WTC11 (cell line): ENCODE results near the gene NPEPL1. TPM values are rescaled to one million over a fixed set of nuclear protein-coding genes. Genes with fewer than 3 reads are reported as not detected.
"Not testable (repeated sequence)": the region's sequence is repeated elsewhere in the genome, so short reads cannot be mapped to it uniquely, and the experiment has no call there.

Source experiments
- ATAC-seq: fragments of 200-7000 bp; cut with Tn5 transposase; 2 replicates; pipeline ENCODE4 v1.10.0; 2021; ENCODE audit warnings: mild to moderate bottlenecking, moderate library complexity
- CTCF ChIA-PET: fragments of 300-600 bp; sonication (Branson Sonifier 250); formaldehyde crosslinking; loops from one replicate; lab custom pipeline; 2021; ENCODE audit warnings: antibody characterized with exemption; lab: Charles Lee
- POLR2A ChIA-PET: fragments of 350-600 bp; sonication (Branson Sonifier 250); formaldehyde crosslinking; loops from one replicate; lab custom pipeline; 2021; ENCODE audit warnings: antibody characterized with exemption; lab: Charles Lee
- DNase-seq: peaks from one replicate; pipeline ENCODE4 v3.0.0; 2021; ENCODE audit warnings: low spot score
- H3K27ac Mint-ChIP-seq: 2 replicates; pipeline ENCODE4 v1.8.0; 2021; ENCODE audit warnings: mixed read lengths
- H3K27me3 Mint-ChIP-seq: 2 replicates; pipeline ENCODE4 v1.8.0; 2021; ENCODE audit warnings: low read depth, mild to moderate bottlenecking, moderate library complexity, mixed read lengths
- H3K36me3 Mint-ChIP-seq: 2 replicates; pipeline ENCODE4 v1.8.0; 2021; ENCODE audit warnings: mixed read lengths
- H3K4me1 Mint-ChIP-seq: 2 replicates; pipeline ENCODE4 v1.8.0; 2022; ENCODE audit warnings: mixed read lengths
- H3K4me3 Mint-ChIP-seq: 2 replicates; pipeline ENCODE4 v1.8.0; 2021; ENCODE audit warnings: mild to moderate bottlenecking, moderate library complexity, mixed read lengths
- H3K9me3 Mint-ChIP-seq: 2 replicates; pipeline ENCODE4 v1.8.0; 2021; ENCODE audit warnings: mixed read lengths
- CBFB ChIP-seq: sonication (generic); formaldehyde crosslinking; IDR thresholded peaks from 2 replicates; pipeline ENCODE4 v1.8.1; 2022; ENCODE audit warnings: mild to moderate bottlenecking, low read depth, missing genetic modification reagents
- CDX4 ChIP-seq: fragments of 250-450 bp; sonication (Bioruptor Pico); IDR thresholded peaks from 2 replicates; pipeline ENCODE4 v1.9.0; 2021; ENCODE audit warnings: moderate library complexity, mild to moderate bottlenecking, inconsistent platforms, borderline replicate concordance
- CREB1 ChIP-seq: sonication (generic); formaldehyde crosslinking; IDR thresholded peaks from 2 replicates; pipeline ENCODE4 v1.8.0; 2023; ENCODE audit warnings: mild to moderate bottlenecking, missing genetic modification reagents
- ELF4 ChIP-seq: sonication (generic); formaldehyde crosslinking; IDR thresholded peaks from 2 replicates; pipeline ENCODE4 v1.8.1; 2022; ENCODE audit warnings: low read depth, mild to moderate bottlenecking, moderate library complexity, missing genetic modification reagents
- IRF1 ChIP-seq: sonication (generic); formaldehyde crosslinking; IDR thresholded peaks from 2 replicates; pipeline ENCODE4 v1.8.0; 2023; ENCODE audit warnings: missing genetic modification reagents
- JAZF1 ChIP-seq: fragments of 250-450 bp; sonication (Bioruptor Pico); IDR thresholded peaks from 2 replicates; pipeline ENCODE4 v1.9.0; 2021; ENCODE audit warnings: moderate library complexity, mild to moderate bottlenecking, inconsistent platforms
- JUN ChIP-seq: sonication (generic); formaldehyde crosslinking; IDR thresholded peaks from 2 replicates; pipeline ENCODE4 v1.8.0; 2023; ENCODE audit warnings: mild to moderate bottlenecking, missing genetic modification reagents
- MXD4 ChIP-seq: fragments of 250-450 bp; sonication (Bioruptor Pico); IDR thresholded peaks from 2 replicates; pipeline ENCODE4 v1.8.0; 2021; ENCODE audit warnings: mild to moderate bottlenecking, moderate library complexity, borderline replicate concordance
- MYBL2 ChIP-seq: sonication (generic); formaldehyde crosslinking; IDR thresholded peaks from 2 replicates; pipeline ENCODE4 v1.8.1; 2023; ENCODE audit warnings: mild to moderate bottlenecking, moderate library complexity, missing genetic modification reagents
- NR2C2 ChIP-seq: sonication (generic); formaldehyde crosslinking; IDR thresholded peaks from 2 replicates; pipeline ENCODE4 v1.8.0; 2022; ENCODE audit warnings: mild to moderate bottlenecking, missing genetic modification reagents
- NR3C1 ChIP-seq: sonication (generic); formaldehyde crosslinking; conservative IDR thresholded peaks from 2 replicates; pipeline ENCODE4 v1.8.1; 2023; ENCODE audit warnings: low read depth, mild to moderate bottlenecking, missing genetic modification reagents
- RELA ChIP-seq: sonication (generic); formaldehyde crosslinking; IDR thresholded peaks from 2 replicates; pipeline ENCODE4 v1.8.1; 2022; ENCODE audit warnings: missing genetic modification reagents, mild to moderate bottlenecking, borderline replicate concordance
- SMAD3 ChIP-seq: sonication (generic); formaldehyde crosslinking; IDR thresholded peaks from 2 replicates; pipeline ENCODE4 v1.8.0; 2022; ENCODE audit warnings: missing genetic modification reagents, mild to moderate bottlenecking, borderline replicate concordance
- SMAD4 ChIP-seq: sonication (generic); formaldehyde crosslinking; IDR thresholded peaks from 2 replicates; pipeline ENCODE4 v1.8.0; 2022; ENCODE audit warnings: mild to moderate bottlenecking, missing genetic modification reagents
- STAT6 ChIP-seq: sonication (generic); formaldehyde crosslinking; conservative IDR thresholded peaks from 2 replicates; pipeline ENCODE4 v1.8.1; 2023; ENCODE audit warnings: mild to moderate bottlenecking, low read depth, missing genetic modification reagents, moderate library complexity
- TCF7 ChIP-seq: sonication (generic); formaldehyde crosslinking; IDR thresholded peaks from 2 replicates; pipeline ENCODE4 v1.8.0; 2022; ENCODE audit warnings: mild to moderate bottlenecking, low read depth, missing genetic modification reagents, moderate library complexity
- TEAD1 ChIP-seq: sonication (generic); formaldehyde crosslinking; IDR thresholded peaks from 2 replicates; pipeline ENCODE4 v1.8.0; 2022; ENCODE audit warnings: mild to moderate bottlenecking, missing genetic modification reagents
- TP53 ChIP-seq: sonication (generic); formaldehyde crosslinking; IDR thresholded peaks from 2 replicates; pipeline ENCODE4 v1.8.1; 2023; ENCODE audit warnings: mild to moderate bottlenecking, missing genetic modification reagents
- ZMAT4 ChIP-seq: fragments of 250-450 bp; sonication (Bioruptor Pico); IDR thresholded peaks from 2 replicates; pipeline ENCODE4 v1.9.0; 2021; ENCODE audit warnings: mild to moderate bottlenecking
- ZNF281 ChIP-seq: sonication (generic); formaldehyde crosslinking; IDR thresholded peaks from 2 replicates; pipeline ENCODE4 v1.8.0; 2023; ENCODE audit warnings: mild to moderate bottlenecking, missing genetic modification reagents
- ZNF416 ChIP-seq: fragments of 250-450 bp; sonication (Bioruptor Pico); IDR thresholded peaks from 2 replicates; pipeline ENCODE4 v1.9.0; 2021; ENCODE audit warnings: mild to moderate bottlenecking, inconsistent platforms
- ZNF423 ChIP-seq: fragments of 250-450 bp; sonication (Bioruptor Pico); IDR thresholded peaks from 2 replicates; pipeline ENCODE4 v2.1.2; 2022; ENCODE audit warnings: mild to moderate bottlenecking, moderate library complexity
- ZNF671 ChIP-seq: fragments of 250-450 bp; sonication (Bioruptor Pico); IDR thresholded peaks from 2 replicates; pipeline ENCODE4 v1.8.0; 2021; ENCODE audit warnings: mild to moderate bottlenecking
- ZSCAN18 ChIP-seq: fragments of 250-450 bp; sonication (Bioruptor Pico); IDR thresholded peaks from 2 replicates; pipeline ENCODE4 v2.1.2; 2022; ENCODE audit warnings: mild to moderate bottlenecking, moderate library complexity
- total RNA-seq: library from RNA; stranded (reverse); gene quantifications from 3 replicates; pipeline ENCODE4 v1.2.3, GENCODE V29; 2021

The NPEPL1 gene
- total RNA-seq, 1 experiment from 2014 or later = 39.9 TPM

- H3K9me3 Mint-ChIP-seq = peaks cover 14% of the 10 kb centered on the region
- H3K36me3 Mint-ChIP-seq = no peaks in the 10 kb centered on the region
- ChIA-PET CTCF (no interaction called here), POLR2A (interaction anchor here (0.8 kb wide), 1 partner anchor 126 kb away, joined by 3 read pairs; no protein-coding TSS in a partner anchor)
- H3K4me1 Mint-ChIP-seq = peaks cover 46% of the 10 kb centered on the region
- H3K27me3 Mint-ChIP-seq = peaks cover 31% of the 10 kb centered on the region
- no peak for TF ChIP-seq SMAD3 (CRISPR knock-in tag)
- no peak for TF ChIP-seq STAT6
- no peak for TF ChIP-seq TEAD1 (CRISPR knock-in tag)
- no peak for TF ChIP-seq JUN
- TF ChIP-seq TP53 (CRISPR knock-in tag) = no peak
- no peak for TF ChIP-seq NR2C2
- no peak for TF ChIP-seq SMAD4 (CRISPR knock-in tag)
- TF ChIP-seq ZSCAN18 = no peak
- no peak for TF ChIP-seq RELA (CRISPR knock-in tag)
- TF ChIP-seq IRF1 (CRISPR knock-in tag) = no peak
- no peak for TF ChIP-seq ELF4 (CRISPR knock-in tag)
- no peak for TF ChIP-seq JAZF1 (CRISPR knock-in tag)
- TF ChIP-seq ZNF423 (CRISPR knock-in tag) = no peak
- TF ChIP-seq TCF7 = no peak
- no peak for TF ChIP-seq MYBL2 (CRISPR knock-in tag)
- DNase-seq (no peak), ATAC-seq (no peak)
- no peak overlapping the region for H3K27ac Mint-ChIP-seq
- no peak overlapping the region for H3K4me3 Mint-ChIP-seq
These were observed 63.8 kb downstream of the NPEPL1 start for GRCh38 chr20:58756450-58756775.

GRCh38 chr20:58757647-58758046 lies 65.0 kb downstream of the NPEPL1 start:
- POLR2A ChIA-PET = interaction anchor here (0.5 kb wide), 1 partner anchor 482 kb away, joined by 3 read pairs; no protein-coding TSS in a partner anchor
- DNase-seq, H3K36me3 Mint-ChIP-seq, CTCF ChIA-PET, ATAC-seq, H3K27ac Mint-ChIP-seq, H3K4me3 Mint-ChIP-seq: not testable (repeated sequence)
- Mint-ChIP-seq H3K27me3 (peaks cover 25% of the 10 kb centered on the region), H3K9me3 (peaks cover 18% of the 10 kb centered on the region), H3K4me1 (peaks cover 35% of the 10 kb centered on the region)

GRCh38 chr20:58759947-58760346 lies 67.3 kb downstream of the NPEPL1 start:
- POLR2A ChIA-PET = no interaction called here
- peaks cover 16% of the 10 kb centered on the region for H3K27me3 Mint-ChIP-seq
- no peak overlapping the region for H3K27ac Mint-ChIP-seq
- peaks cover 13% of the 10 kb centered on the region for H3K4me1 Mint-ChIP-seq
- ATAC-seq (no peak), DNase-seq (no peak)
- CTCF ChIA-PET = interaction anchor here (1.2 kb wide), 1 partner anchor 278 kb away, joined by 3 read pairs; no protein-coding TSS in a partner anchor
- H3K36me3 Mint-ChIP-seq = no peaks in the 10 kb centered on the region
- no peak overlapping the region for H3K4me3 Mint-ChIP-seq
- H3K9me3 Mint-ChIP-seq = peaks cover 28% of the 10 kb centered on the region
- TF ChIP-seq ZSCAN18 = no peak
- no peak for TF ChIP-seq CDX4 (CRISPR knock-in tag)
- no peak for TF ChIP-seq ZNF671 (CRISPR knock-in tag)
- TF ChIP-seq ZMAT4 = no peak
- TF ChIP-seq NR3C1 (CRISPR knock-in tag) = no peak
- no peak for TF ChIP-seq MYBL2 (CRISPR knock-in tag)
- TF ChIP-seq TCF7 = no peak
- TF ChIP-seq CREB1 = no peak
- TF ChIP-seq CBFB (CRISPR knock-in tag) = no peak
- TF ChIP-seq SMAD4 (CRISPR knock-in tag) = no peak
- no peak for TF ChIP-seq MXD4 (CRISPR knock-in tag)
- TF ChIP-seq ZNF281 (CRISPR knock-in tag) = no peak
- no peak for TF ChIP-seq ZNF416 (CRISPR knock-in tag)
